ENCODE results near the gene NLN. TPM values are rescaled to one million over a fixed set of nuclear protein-coding genes. Genes with fewer than 3 reads are reported as not detected.
A peak's percentile ranks its signal among the peaks of the same experiment; 100 is the strongest.
"Not testable (repeated sequence)": the region's sequence is repeated elsewhere in the genome, so short reads cannot be mapped to it uniquely, and the experiment has no call there.

Gene NLN
- total RNA-seq, 1 donor = 36.7 TPM

GRCh38 chr5:65867542-65868195 is 145.7 kb downstream of the NLN start:
- DNase-seq (ENCODE audit: low read depth) = peak; percentile 40
- H3K4me3 ChIP-seq (ENCODE audit: low read depth, low read length) = no peak overlapping the region
- TF ChIP-seq, protein P1, sequence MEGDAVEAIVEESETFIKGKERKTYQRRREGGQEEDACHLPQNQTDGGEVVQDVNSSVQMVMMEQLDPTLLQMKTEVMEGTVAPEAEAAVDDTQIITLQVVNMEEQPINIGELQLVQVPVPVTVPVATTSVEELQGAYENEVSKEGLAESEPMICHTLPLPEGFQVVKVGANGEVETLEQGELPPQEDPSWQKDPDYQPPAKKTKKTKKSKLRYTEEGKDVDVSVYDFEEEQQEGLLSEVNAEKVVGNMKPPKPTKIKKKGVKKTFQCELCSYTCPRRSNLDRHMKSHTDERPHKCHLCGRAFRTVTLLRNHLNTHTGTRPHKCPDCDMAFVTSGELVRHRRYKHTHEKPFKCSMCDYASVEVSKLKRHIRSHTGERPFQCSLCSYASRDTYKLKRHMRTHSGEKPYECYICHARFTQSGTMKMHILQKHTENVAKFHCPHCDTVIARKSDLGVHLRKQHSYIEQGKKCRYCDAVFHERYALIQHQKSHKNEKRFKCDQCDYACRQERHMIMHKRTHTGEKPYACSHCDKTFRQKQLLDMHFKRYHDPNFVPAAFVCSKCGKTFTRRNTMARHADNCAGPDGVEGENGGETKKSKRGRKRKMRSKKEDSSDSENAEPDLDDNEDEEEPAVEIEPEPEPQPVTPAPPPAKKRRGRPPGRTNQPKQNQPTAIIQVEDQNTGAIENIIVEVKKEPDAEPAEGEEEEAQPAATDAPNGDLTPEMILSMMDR (IDR thresholded peaks at IDR 0.05; ENCODE audit: insufficient read depth, low read depth, low read length) = no peak

DNA sequence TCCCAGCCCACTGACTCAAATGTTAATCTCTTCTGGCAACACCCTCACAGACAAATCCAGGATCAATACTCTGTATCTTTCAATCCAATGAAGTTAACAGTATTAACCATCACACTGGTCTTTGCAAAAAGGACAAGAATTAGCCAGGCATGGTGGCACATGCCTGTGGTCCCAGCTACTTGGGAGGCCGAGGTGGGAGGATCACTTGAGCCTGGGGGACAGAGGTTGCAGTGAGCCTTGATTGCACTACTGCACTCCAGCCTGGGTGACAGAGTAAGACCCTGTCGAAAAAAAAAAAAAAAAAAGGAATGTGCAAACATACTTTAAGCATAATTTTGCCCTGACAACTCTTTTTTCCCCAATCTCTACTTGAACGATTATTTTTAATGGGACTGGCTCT is 146.5 kb downstream of the NLN start:
- no peak for DNase-seq (ENCODE audit: low read depth)
- H3K4me3 ChIP-seq (ENCODE audit: low read depth, low read length) = no peak overlapping the region
- TF ChIP-seq, protein P1 (IDR thresholded peaks at IDR 0.05; ENCODE audit: insufficient read depth, low read depth, low read length) = no peak

DNA sequence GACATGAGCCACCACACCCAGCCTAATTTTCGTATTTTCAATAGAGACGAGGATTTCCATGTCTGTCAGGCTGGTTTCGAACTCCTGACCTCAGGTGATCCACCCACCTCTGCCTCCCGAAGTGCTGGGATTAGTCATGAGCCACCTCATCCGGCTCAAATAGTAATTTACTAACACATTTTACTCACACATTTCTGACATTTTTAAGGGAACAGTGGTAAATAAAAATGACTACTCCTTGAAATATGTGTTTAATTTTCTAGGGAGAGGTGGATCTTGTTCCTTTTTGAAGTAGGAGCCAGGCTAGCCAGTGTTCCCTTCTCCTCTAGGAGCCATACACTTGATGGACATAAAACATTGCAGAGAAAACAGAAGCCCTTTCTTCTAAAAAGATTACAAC is 149.2 kb downstream of the NLN start:
- no peak overlapping the region for H3K4me3 ChIP-seq (ENCODE audit: low read depth, low read length)
- TF ChIP-seq, protein P1 (IDR thresholded peaks at IDR 0.05; ENCODE audit: insufficient read depth, low read depth, low read length) = no peak
- DNase-seq (ENCODE audit: low read depth) = peak; percentile 66

DNA sequence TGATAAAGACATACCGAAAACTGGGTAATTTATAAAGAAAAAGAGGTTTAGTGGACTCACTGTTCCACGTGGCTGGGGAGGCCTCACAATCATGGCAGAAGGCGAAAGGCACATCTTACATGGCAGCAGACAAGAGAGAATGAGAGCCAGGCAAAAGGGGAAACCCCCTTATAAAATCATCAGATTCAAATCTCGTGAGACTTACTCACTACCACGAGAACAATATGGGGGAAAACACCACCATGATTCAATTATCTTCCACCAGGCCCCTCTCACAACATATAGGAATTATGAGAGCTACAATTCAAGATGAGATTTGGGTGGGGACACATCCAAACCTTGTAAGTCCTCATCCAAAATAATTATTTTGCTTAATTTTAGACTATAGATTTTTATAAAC is 149.8 kb downstream of the NLN start:
- not testable (repeated sequence) for H3K4me3 ChIP-seq (ENCODE audit: low read depth, low read length); DNase-seq (ENCODE audit: low read depth)

- H3K4me3 ChIP-seq (ENCODE audit: low read depth, low read length) = no peak overlapping the region
- no peak for DNase-seq (ENCODE audit: low read depth)
- TF ChIP-seq, protein P1 (IDR thresholded peaks at IDR 0.05; ENCODE audit: insufficient read depth, low read depth, low read length) = no peak
These were observed 151.3 kb downstream of the NLN start for GRCh38 chr5:65873181-65873750.

DNA sequence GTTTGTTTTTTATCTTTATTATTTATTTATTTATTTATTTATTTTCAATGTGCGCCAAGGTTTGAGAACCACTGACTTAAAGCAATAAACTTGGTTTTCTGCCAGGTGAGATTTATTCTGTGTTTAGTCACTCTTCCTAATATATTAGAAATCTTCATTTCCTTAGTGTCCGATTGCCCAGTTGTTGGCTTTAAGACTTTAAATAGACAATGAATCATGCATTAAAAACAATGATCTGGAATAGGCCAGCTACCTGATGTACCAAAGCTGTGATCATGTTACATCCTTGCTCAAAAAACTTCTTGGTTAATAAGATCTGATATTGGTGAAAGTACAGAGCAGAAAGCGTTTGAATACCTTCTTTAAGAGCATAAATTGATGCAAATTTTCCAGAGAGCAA is 152.2 kb downstream of the NLN start:
- no peak overlapping the region for H3K4me3 ChIP-seq (ENCODE audit: low read depth, low read length)
- no peak for DNase-seq (ENCODE audit: low read depth)
- TF ChIP-seq, protein P1 (IDR thresholded peaks at IDR 0.05; ENCODE audit: insufficient read depth, low read depth, low read length) = no peak

- TF ChIP-seq, protein P1 (IDR thresholded peaks at IDR 0.05; ENCODE audit: insufficient read depth, low read depth, low read length) = no peak
- H3K4me3 ChIP-seq (ENCODE audit: low read depth, low read length) = no peak overlapping the region
- no peak for DNase-seq (ENCODE audit: low read depth)
These were observed 154.5 kb downstream of the NLN start for GRCh38 chr5:65876496-65876895.
